HG03354 (cell line): Measurements from ENCODE around the gene NMNAT2.
"Not testable (repeated sequence)": the region's sequence is repeated elsewhere in the genome, so short reads cannot be mapped to it uniquely, and the experiment has no call there.

Source experiments
- ATAC-seq: cut with Tn5 transposase; IDR thresholded peaks from one replicate; pipeline ENCODE4 v1.9.1; 2021; ENCODE audit warnings: mild to moderate bottlenecking; ENCODE audit not compliant: unreplicated experiment, poor library complexity, severe bottlenecking

NMNAT2 gene

DNA sequence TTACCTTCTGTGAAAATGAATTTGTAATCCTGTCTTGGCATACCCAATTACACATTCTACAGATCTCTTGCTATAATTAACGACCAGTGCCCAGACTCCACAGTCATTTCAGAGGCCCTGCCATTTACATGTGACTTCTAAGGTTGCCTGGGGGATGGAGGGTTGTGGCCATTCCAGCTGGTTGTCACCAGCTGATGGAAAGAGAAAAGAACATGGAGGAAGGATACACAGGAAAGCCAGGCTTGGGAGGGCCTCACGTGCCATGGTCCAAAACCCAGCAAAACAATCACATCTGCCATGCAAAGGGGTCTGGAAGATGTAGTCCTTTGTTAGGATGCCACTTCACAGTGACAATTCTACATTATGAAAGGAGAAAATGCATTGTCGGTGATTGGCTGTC lies 172.8 kb downstream of the NMNAT2 start:
- ATAC-seq: no peak

DNA sequence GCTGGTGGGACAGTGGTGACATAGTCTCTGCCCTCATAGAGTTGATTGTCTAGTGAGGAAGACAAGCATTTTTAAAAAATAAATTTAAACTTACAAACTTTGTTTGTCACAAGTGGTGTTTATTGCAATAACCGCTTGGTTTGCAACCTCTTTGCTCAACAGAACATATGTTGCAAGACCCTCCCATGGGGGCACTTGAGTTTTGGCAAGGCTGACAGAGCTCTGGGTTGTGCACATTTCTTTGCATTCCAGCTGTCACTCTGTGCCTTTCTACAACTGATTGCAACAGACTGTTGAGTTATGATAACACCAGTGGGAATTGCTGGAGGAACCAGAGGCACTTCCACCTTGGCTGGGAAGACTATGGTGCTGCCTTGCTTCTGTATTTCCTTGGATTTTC lies 173.7 kb downstream of the NMNAT2 start:
- no peak for ATAC-seq

DNA sequence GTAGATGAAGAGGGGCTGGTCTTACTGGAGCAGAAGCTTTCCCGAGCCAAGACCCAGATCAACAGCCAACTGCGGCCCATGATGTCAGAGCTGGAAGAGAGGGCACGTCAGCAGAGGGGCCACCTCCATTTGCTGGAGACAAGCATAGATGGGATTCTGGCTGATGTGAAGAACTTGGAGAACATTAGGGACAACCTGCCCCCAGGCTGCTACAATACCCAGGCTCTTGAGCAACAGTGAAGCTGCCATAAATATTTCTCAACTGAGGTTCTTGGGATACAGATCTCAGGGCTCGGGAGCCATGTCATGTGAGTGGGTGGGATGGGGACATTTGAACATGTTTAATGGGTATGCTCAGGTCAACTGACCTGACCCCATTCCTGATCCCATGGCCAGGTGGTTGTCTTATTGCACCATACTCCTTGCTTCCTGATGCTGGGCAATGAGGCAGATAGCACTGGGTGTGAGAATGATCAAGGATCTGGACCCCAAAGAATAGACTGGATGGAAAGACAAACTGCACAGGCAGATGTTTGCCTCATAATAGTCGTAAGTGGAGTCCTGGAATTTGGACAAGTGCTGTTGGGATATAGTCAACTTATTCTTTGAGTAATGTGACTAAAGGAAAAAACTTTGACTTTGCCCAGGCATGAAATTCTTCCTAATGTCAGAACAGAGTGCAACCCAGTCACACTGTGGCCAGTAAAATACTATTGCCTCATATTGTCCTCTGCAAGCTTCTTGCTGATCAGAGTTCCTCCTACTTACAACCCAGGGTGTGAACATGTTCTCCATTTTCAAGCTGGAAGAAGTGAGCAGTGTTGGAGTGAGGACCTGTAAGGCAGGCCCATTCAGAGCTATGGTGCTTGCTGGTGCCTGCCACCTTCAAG lies 174.8 kb downstream of the NMNAT2 start:
- no peak for ATAC-seq

DNA sequence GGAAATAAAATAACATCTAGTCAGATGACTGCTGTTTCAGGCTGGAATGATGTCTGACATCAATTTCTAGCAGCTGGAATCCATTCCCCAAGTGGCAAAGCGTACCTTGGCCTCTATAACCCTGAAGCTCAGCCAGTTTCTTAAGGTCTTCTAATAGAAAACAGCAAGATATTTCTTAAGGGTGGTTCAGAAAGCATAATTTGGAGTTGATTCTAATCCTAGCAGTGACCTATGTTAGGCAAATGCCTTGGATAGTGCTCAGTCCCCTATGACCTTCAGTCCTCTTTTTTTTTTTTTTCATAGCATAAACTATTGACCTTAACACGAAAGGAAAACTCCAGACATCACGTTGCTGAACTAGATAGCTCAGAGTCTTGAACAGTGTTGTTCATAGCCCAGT lies 175.6 kb downstream of the NMNAT2 start:
- ATAC-seq: no peak

DNA sequence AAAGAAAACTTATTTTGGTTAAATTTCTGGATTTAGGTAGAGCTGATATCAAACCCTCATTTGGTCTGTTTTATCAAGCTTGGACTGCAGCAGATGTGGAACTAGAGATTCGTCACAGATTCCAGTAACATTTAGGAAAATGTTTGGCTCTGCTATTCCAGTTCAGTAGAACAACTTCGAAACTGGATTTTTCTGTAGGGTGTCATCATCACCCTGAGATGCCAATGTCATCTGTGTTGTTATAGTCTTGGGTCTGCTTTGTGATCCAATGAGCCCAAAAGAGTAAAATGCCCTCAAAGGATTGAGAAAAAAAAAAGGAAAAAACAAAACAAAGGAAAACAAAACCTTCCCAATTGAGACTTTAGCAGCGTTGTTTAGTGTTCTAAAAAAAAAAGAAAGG lies 176.7 kb downstream of the NMNAT2 start:
- no peak for ATAC-seq

DNA sequence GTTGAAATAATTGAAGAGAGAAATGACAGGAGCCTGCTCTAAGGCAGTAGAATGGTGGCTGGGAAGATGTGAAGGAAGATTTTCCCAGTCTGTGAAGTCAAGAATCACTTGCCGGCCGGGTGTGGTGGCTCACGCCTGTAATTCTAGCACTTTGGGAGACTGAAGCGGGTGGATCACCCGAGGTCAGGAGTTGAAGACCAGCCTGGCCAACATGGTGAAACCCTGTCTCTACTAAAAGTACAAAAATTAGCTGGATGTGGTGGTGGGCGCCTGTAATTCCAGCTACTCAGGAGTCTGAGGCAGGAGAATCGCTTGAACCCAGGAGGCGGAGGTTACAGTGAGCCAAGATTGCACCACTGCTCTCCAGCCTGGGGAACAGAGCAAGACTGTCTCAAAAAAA lies 177.3 kb downstream of the NMNAT2 start:
- ATAC-seq: not testable (repeated sequence)

DNA sequence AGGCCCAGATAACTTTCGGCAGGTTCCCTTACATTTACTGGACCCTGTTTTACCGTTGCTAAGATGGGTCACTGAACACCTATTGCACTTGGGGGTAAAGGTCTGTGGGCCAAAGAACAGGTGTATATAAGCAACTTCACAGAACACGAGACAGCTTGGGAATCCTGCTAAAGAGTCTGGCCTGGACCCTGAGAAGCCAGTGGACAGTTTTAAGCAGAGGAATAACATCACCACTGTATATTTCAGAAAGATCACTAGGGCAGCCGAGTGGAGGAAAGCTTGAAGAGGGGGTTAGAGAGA lies 177.7 kb downstream of the NMNAT2 start:
- ATAC-seq: no peak

DNA sequence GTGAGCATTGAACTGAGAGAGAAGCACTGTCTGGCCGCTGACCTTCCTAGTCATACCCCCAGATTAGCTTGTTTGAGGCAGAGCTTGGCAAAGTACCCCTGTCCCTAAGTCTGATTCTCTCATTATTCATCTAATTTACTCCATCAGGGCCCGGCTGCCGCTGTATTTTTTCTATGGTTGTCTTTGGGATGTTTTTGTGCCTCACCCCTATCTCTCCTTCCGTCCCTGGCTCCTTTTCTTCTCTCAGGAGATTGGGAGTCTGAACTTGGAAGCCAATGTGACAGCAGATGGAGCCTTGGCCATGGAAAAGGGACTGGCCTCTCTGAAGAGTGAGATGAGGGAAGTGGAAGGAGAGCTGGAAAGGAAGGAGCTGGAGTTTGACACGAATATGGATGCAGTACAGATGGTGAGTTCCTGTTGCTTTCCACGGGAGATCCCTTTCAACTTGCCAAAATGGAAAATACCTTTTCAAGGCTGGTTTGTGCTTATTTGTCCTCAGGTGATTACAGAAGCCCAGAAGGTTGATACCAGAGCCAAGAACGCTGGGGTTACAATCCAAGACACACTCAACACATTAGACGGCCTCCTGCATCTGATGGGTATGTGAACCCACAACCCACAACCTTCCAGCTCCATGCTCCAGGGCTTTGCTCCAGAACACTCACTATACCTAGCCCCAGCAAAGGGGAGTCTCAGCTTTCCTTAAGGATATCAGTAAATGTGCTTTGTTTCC lies 178.2 kb downstream of the NMNAT2 start:
- no peak for ATAC-seq

DNA sequence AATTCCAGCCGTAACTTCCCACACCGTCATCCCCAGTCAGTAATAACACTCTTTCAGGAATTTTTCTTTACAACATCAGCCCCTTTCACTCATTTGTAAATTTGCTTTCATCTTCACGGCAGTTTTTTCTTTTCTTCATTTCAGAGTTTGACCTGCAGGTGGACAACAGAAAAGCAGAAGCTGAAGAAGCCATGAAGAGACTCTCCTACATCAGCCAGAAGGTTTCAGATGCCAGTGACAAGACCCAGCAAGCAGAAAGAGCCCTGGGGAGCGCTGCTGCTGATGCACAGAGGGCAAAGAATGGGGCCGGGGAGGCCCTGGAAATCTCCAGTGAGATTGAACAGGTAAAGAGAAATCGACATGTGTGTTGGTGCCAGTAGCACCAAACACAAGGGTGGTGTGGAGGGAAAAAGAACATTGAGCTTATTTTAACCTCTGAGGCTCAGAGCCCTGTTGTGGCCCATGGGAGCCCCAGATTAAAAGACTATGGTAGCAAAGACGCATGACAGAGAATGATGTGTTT lies 178.9 kb downstream of the NMNAT2 start:
- ATAC-seq: no peak

DNA sequence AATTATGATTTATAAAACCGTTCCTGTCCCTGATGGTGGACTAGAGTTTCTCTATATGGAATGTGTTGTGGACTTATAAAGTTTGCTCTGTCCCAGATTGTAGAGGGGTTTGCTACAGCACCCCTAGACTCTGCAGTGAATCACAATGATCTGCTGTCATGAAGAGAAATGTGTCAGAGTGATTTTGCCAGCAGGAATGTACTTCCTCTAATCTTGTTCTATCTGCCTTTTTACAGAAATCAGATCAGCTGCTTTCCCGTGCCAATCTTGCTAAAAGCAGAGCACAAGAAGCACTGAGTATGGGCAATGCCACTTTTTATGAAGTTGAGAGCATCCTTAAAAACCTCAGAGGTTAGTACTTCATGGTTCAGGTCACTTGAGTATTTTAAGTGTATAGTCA lies 180.1 kb downstream of the NMNAT2 start:
- ATAC-seq: no peak

DNA sequence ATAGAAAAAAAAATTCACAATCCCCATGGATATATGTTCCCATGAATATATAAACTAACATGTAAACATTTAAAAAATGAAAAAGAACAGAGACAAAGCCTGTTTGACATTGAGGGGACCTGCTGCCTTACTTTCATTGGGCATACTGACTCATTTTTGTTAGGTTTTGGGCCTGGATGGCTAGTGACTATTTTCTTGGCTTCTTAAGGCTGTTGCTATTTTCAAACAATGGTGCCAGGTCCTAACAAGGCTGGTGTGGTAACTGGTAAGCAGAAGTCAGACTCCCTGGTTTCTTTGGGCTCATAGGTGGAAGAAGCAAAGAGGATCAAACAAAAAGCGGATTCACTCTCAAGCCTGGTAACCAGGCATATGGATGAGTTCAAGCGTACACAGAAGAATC lies 181.1 kb downstream of the NMNAT2 start:
- no peak for ATAC-seq

DNA sequence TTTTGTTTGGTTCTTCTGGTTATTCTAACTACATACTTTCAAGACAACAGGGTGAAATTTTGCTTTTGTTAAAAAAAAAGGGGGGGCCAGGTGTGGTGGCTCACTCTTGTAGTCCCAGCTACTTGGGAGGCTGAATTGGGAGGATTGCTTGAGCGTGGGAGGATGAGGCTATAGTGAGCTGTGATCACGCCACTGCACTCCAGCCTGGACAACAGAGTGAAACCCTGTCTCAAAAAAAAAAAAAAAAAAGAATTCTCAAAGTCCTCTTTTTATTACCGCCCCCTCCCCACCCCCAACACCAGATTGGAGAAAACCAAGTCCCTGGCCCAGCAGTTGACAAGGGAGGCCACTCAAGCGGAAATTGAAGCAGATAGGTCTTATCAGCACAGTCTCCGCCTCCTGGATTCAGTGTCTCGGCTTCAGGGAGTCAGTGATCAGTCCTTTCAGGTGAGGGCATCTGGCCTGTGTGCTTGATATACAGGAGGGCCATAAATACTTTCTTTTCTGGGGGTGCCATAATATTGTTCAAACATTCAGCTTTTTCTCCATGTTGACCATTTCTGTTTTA lies 181.9 kb downstream of the NMNAT2 start:
- no peak for ATAC-seq

DNA sequence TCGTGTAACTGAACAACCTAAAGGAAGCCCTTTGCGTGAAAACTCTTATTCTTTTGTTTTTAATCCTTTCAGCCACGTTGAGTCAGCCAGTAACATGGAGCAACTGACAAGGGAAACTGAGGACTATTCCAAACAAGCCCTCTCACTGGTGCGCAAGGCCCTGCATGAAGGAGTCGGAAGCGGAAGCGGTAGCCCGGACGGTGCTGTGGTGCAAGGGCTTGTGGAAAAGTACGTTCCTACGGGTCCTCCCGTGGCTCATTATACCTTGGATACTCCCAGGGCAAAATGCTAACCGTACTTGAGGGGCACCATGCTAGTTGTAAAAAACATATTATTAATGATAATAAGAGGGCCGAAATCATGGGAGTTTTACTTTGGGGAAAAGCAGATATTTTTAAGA lies 182.7 kb downstream of the NMNAT2 start:
- ATAC-seq: no peak

DNA sequence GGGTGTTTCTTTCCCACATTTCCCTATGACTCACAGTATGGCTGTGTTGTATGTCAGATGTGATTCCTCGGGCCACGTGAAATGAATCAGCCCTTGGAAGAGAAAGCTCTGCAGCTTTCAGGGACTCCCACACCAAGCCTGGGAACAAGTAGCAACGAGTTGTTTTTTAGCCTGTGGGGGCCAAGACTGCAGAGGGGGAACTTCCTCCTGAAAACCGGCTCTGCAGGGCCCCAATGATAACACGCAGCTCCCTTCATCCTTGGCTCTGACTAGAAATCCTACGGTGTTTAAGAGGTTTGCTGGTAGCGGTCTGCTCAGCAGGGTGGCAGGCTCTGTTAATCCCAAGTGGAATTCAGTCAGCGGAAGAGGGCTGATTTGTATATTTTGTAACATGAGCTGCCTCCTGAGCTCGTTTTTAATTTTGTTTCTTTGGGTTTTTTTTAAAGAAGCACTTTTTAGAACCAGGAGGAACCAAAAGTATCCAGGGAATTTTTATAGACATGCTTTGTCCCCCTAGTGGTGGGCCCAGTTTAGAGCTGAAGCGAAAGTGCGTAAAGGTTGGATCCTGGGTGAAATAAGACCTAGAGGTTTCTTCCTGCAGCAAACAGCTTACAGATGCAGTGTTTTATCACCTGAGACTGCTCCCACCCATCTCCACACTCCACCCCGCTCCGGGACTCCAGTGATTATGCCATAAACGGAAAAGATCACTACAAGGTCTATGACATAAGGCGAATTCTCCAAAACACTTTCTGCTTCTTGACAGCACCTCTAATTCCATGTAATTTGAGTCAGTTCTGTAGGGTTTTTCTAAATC lies 183.3 kb downstream of the NMNAT2 start:
- no peak for ATAC-seq

DNA sequence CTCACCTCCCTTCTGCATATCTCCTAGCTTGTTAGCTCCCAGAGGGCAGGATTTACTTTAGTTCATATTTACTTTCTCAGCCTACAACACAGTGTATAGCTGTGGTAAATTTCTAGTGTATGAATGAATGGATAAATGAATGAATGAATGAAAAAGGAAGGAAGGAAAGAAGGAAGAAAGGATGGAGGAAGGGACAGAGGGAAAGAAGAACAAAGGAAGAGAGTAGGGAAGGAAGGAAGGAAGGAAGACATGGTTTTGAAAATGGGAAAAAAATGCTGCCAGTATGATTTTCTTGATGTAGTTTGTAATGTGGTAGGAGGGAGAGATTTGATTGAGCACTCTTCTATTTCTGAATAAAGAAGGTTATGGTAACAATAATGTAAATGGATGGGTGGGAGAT lies 185.1 kb downstream of the NMNAT2 start:
- no peak for ATAC-seq

DNA sequence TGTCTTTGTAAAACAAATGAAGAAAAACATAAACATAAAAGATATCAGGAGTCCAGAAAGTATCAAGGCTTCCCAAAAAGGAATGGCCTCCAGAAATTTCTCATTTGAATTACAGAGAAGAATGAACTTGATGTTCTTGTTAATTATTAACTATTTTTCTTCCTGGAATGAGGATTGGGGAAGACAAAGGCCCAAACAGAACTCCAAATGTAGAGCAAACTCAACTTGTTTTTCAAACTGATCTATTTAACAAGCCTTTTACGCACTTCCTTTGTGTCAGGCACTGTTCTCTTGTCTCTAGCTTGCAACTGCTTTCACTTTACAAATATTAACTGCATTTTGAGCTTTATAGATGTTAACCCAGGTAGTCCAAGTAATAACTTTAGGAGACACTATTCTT lies 186.6 kb downstream of the NMNAT2 start:
- no peak for ATAC-seq

DNA sequence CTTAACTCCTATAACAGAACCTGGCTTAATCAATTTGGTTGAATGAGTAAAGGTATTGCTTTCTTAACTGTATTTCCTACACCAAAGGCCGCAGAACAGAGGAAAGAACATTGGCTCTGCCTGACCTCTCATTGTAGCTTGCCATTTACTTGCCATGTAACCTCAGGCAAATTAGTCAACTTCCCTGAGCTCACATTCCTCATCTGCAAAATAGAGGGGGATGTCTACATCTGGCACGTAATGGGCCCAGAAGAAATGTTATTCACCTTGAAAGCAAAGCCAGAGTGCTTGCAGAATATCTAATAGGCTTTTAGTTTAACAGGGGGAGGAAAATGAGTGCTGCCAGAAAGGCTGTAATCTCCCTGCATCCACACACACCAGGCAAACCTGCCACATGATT lies 187.8 kb downstream of the NMNAT2 start:
- no peak for ATAC-seq

DNA sequence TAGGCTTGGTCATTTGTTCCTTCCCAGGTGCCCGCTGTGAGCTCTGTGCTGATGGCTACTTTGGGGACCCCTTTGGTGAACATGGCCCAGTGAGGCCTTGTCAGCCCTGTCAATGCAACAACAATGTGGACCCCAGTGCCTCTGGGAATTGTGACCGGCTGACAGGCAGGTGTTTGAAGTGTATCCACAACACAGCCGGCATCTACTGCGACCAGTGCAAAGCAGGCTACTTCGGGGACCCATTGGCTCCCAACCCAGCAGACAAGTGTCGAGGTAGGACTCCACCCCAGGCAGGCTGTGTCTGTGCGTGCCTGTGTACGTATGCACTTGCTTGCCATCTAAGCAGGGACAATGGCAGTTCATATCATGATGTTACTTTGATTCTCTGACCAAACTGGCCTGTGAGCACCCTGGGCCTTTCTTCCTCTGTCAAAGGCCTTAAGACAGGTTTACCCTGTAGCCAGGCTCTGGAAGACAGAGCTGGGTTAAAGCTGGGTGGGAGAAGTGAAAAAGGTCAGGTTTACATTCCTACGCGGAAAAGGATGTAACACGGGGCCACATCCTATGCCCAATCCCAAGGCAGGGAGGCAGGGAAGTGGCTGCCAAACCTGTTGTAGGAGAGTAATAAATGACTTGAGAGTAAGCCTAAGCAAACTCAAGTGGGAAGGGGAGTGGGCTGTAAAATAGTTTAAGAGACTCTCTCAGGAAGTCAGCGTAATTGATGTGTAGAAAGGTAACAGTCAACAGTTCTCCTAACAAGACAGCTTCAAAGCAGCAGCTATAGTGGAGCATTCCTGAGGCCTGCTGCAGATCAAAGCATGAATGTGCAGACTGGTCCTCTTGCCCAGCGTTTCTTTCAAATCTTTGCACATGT lies 189.6 kb downstream of the NMNAT2 start:
- no peak for ATAC-seq
